GM19238 (cell line): ENCODE measurements around the gene C19orf38.

Experiments used
- DNase-seq: peaks from one replicate; pipeline ENCODE4 v3.0.0; 2011; ENCODE audit warnings: low spot score; ENCODE audit not compliant: insufficient read length

Gene C19orf38

GRCh38 chr19:10908380-10908960, 60.3 kb downstream of the C19orf38 start:
- DNase-seq = no peak

GRCh38 chr19:10911579-10912363, 63.6 kb downstream of the C19orf38 start:
- DNase-seq = no peak

GRCh38 chr19:10912619-10913018, 64.4 kb downstream of the C19orf38 start:
- DNase-seq = no peak

GRCh38 chr19:10913716-10914340, 65.6 kb downstream of the C19orf38 start:
- DNase-seq = no peak

- no peak for DNase-seq
These were observed 67.2 kb downstream of the C19orf38 start for GRCh38 chr19:10915130-10916091.

- DNase-seq = no peak
These were observed 68.4 kb downstream of the C19orf38 start for GRCh38 chr19:10916602-10917001.

- no peak for DNase-seq
These were observed 70.1 kb downstream of the C19orf38 start for GRCh38 chr19:10918359-10918758.
